Myocyte (in vitro differentiated cells): Measurements from ENCODE around the gene TOP2B. TPM values are rescaled to one million over a fixed set of nuclear protein-coding genes. Genes with fewer than 3 reads are reported as not detected.

ENCODE experiments used
- DNase-seq: peaks from one replicate; pipeline ENCODE4 v3.0.0-alpha.2; 2012; ENCODE audit warnings: low read depth
- total RNA-seq: library from RNA; depleted of rRNA; stranded (reverse); fragments of >200 nt; gene quantifications from 2 replicates; pipeline ENCODE4 v1.2.3, GENCODE V29; 2014

Gene TOP2B
- total RNA-seq, 1 donor from 2014 or later = 85.6 TPM

- no peak for DNase-seq
Observed at GRCh38 chr3:25621087-25621486, 43.6 kb downstream of the TOP2B start.

GRCh38 chr3:25620493-25620892 lies 44.2 kb downstream of the TOP2B start:
- no peak for DNase-seq

GRCh38 chr3:25619382-25619781 lies 45.3 kb downstream of the TOP2B start:
- DNase-seq = no peak

- DNase-seq = no peak
Observed at GRCh38 chr3:25618028-25618427, 46.7 kb downstream of the TOP2B start.

- DNase-seq = no peak
Observed at GRCh38 chr3:25611193-25611592, 53.5 kb downstream of the TOP2B start.

GRCh38 chr3:25610779-25611178 lies 53.9 kb downstream of the TOP2B start:
- no peak for DNase-seq

GRCh38 chr3:25610167-25610566 lies 54.5 kb downstream of the TOP2B start:
- DNase-seq = no peak

- DNase-seq = peak; percentile 84
Observed at GRCh38 chr3:25604107-25604805, 60.5 kb downstream of the TOP2B start.

GRCh38 chr3:25603703-25604102 lies 61.0 kb downstream of the TOP2B start:
- peak; percentile 83 for DNase-seq

GRCh38 chr3:25597535-25598101 lies 67.1 kb downstream of the TOP2B start:
- DNase-seq = no peak

GRCh38 chr3:25594007-25594502 lies 70.7 kb downstream of the TOP2B start:
- DNase-seq = peak; percentile 74

GRCh38 chr3:25593001-25593400 lies 71.7 kb downstream of the TOP2B start:
- DNase-seq = no peak

GRCh38 chr3:25592510-25592968 lies 72.2 kb downstream of the TOP2B start:
- DNase-seq = peak; percentile 58

GRCh38 chr3:25589783-25590258 lies 74.9 kb downstream of the TOP2B start:
- DNase-seq = peak; percentile 36

- no peak for DNase-seq
Observed at GRCh38 chr3:25589104-25589782, 75.5 kb downstream of the TOP2B start.

- DNase-seq = no peak
Observed at GRCh38 chr3:25588441-25589103, 76.1 kb downstream of the TOP2B start.

- DNase-seq = no peak
Observed at GRCh38 chr3:25587975-25588374, 76.7 kb downstream of the TOP2B start.

- no peak for DNase-seq
Observed at GRCh38 chr3:25587526-25587925, 77.2 kb downstream of the TOP2B start.

GRCh38 chr3:25587094-25587493 lies 77.6 kb downstream of the TOP2B start:
- DNase-seq = no peak

GRCh38 chr3:25586553-25586952 lies 78.2 kb downstream of the TOP2B start:
- no peak for DNase-seq

GRCh38 chr3:25586167-25586505 lies 78.6 kb downstream of the TOP2B start:
- no peak for DNase-seq
